ENCODE data around the gene GRB14. TPM values are rescaled to one million over a fixed set of nuclear protein-coding genes. Genes with fewer than 3 reads are reported as not detected.

GRB14 gene
- total and polyA plus RNA-seq, 10 of the 15 experiments (the other 5 are each of a cell fraction or from before 2014, with no cell fraction given) = not detected

DNA sequence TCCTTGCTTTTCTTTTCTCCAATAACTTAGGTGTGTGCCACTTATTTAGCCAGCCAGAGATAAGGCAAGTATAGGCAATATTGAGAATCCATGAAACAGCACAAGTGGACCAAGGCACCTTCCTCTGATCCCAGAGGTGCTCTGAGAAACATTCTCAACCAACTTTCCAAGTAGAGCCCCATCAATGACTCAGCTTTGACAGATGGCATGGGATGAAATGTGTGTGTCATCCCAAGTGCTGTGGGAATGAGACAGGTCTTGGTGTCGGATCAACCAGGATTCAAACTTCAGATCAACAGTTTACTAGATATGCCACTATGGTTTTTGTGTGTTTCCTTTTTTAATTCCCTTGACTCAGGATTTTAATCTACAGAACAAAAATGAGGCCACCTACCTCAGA, 164.0 kb downstream of the GRB14 start:
- ChIA-PET POLR2A (no interaction called here), CTCF (no interaction called here), SMC1A (ENCODE audit: uncharacterized antibody, unreplicated experiment) (no interaction called here), RAD21 (ENCODE audit: unreplicated experiment) (no interaction called here)
- H3K9me3 ChIP-seq (replicated peaks; ENCODE audit: control insufficient read depth, insufficient read depth, low read length) = no peaks in the 10 kb centered on the region
- no peak for DNase-seq (ENCODE audit: low read depth, low spot score)
- H3K36me3 ChIP-seq (ENCODE audit: control insufficient read depth in 2 of 2, insufficient read depth in 2 of 2, low read length in 1 of 2) = no peaks in the 10 kb centered on the region
- FAIRE-seq = no peak
- no peak for ATAC-seq
- H3K79me2 ChIP-seq (ENCODE audit: control insufficient read depth, insufficient read depth, low read length) = no peaks in the 10 kb centered on the region
- no peak overlapping the region for H3K4me3 ChIP-seq
- no TSS peak for BruUV-seq (replicated peaks)
- H3K4me1 ChIP-seq (ENCODE audit: control insufficient read depth, insufficient read depth, low read length) = no peaks in the 10 kb centered on the region
- no peak overlapping the region for H3K9ac ChIP-seq (ENCODE audit: control insufficient read depth, insufficient read depth, low read length)
- H2AFZ ChIP-seq (ENCODE audit: control insufficient read depth, low read depth, low read length) = no peak overlapping the region
- 0% methylated on average over 1 of the region's 1 CpG for WGBS (ENCODE audit: insufficient coverage, insufficient replicate concordance, low lambda C conversion rate, missing lambda C conversion rate)
- no peaks in the 10 kb centered on the region for H4K20me1 ChIP-seq (ENCODE audit: control insufficient read depth, insufficient read depth)
- intact Hi-C loops (cut with micrococcal nuclease; ENCODE audit: unreplicated experiment) (no loop called here), in situ Hi-C loops (cut with MboI) (no loop called here)
- no peak overlapping the region for H3K27ac ChIP-seq (ENCODE audit: control insufficient read depth, insufficient read depth)
- TF ChIP-seq POU2F2 (IDR thresholded peaks at IDR 0.05; ENCODE audit: borderline replicate concordance, low read depth, low read length) (no peak), IKZF1 (conservative IDR thresholded peaks at IDR 0.05) (no peak), STAT3 (IDR thresholded peaks at IDR 0.05; ENCODE audit: low read depth, low read length) (no peak), RB1 (IDR thresholded peaks at IDR 0.05; ENCODE audit: borderline replicate concordance) (no peak), NFIC (IDR thresholded peaks at IDR 0.05; ENCODE audit: low read depth, low read length) (no peak), PRDM15 (CRISPR knock-in tag; IDR thresholded peaks at IDR 0.05) (no peak), ETV6 (conservative IDR thresholded peaks at IDR 0.05 in 1 of 2, IDR thresholded peaks at IDR 0.05 in 1 of 2; ENCODE audit: borderline replicate concordance in 1 of 2, low read depth in 1 of 2) (no peak), MTA2 (IDR thresholded peaks at IDR 0.05; ENCODE audit: low read depth) (no peak), HDAC2 (IDR thresholded peaks at IDR 0.05) (no peak), YBX1 (IDR thresholded peaks at IDR 0.05) (no peak), IRF3 (IDR thresholded peaks at IDR 0.05) (no peak), CREM (IDR thresholded peaks at IDR 0.05; ENCODE audit: low read depth) (no peak), WRNIP1 (IDR thresholded peaks at IDR 0.05; ENCODE audit: borderline replicate concordance, low read depth, low read length) (no peak), IRF4 (IDR thresholded peaks at IDR 0.05; ENCODE audit: low read depth, low read length) (no peak)
- TF ChIP-seq, protein P1, sequence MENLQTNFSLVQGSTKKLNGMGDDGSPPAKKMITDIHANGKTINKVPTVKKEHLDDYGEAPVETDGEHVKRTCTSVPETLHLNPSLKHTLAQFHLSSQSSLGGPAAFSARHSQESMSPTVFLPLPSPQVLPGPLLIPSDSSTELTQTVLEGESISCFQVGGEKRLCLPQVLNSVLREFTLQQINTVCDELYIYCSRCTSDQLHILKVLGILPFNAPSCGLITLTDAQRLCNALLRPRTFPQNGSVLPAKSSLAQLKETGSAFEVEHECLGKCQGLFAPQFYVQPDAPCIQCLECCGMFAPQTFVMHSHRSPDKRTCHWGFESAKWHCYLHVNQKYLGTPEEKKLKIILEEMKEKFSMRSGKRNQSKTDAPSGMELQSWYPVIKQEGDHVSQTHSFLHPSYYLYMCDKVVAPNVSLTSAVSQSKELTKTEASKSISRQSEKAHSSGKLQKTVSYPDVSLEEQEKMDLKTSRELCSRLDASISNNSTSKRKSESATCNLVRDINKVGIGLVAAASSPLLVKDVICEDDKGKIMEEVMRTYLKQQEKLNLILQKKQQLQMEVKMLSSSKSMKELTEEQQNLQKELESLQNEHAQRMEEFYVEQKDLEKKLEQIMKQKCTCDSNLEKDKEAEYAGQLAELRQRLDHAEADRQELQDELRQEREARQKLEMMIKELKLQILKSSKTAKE (IDR thresholded peaks at IDR 0.05; ENCODE audit: low read depth, poor library complexity, severe bottlenecking) = no peak
- TF ChIP-seq, protein P2, sequence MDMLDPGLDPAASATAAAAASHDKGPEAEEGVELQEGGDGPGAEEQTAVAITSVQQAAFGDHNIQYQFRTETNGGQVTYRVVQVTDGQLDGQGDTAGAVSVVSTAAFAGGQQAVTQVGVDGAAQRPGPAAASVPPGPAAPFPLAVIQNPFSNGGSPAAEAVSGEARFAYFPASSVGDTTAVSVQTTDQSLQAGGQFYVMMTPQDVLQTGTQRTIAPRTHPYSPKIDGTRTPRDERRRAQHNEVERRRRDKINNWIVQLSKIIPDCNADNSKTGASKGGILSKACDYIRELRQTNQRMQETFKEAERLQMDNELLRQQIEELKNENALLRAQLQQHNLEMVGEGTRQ (IDR thresholded peaks at IDR 0.05; ENCODE audit: borderline replicate concordance, low read depth, low read length) = no peak
- no peaks in the 10 kb centered on the region for H3K27me3 ChIP-seq (replicated peaks in 1 of 2; ENCODE audit: control insufficient read depth in 2 of 2, insufficient read depth in 2 of 2, low read length in 1 of 2)
- no peak overlapping the region for H3K4me2 ChIP-seq (ENCODE audit: control insufficient read depth, insufficient read depth)

Measured in GM12878 (cell line).